PFSK-1 (cell line): ENCODE measurements around the gene LAMA3.

Experiments used
- FOXP2 ChIP-seq: optimal IDR thresholded peaks from 2 replicates; pipeline ENCODE3; 2011; ENCODE audit warnings: borderline replicate concordance, control low read depth, inconsistent platforms; ENCODE audit not compliant: insufficient read depth; ENCODE audit errors: extremely low read length, extremely low read depth
- POLR2AphosphoS5 ChIP-seq: IDR thresholded peaks from 2 replicates; pipeline ENCODE4 v1.6.1; 2012; ENCODE audit warnings: low read depth, mild to moderate bottlenecking, control low read depth, low read length, moderate library complexity
- REST ChIP-seq, 2 experiments: IDR thresholded peaks; 2 replicates each; pipeline versions ENCODE4 v1.6.1 to v1.8.0; 2011 to 2012; ENCODE audit warnings: low read depth in 2 of 2, low read length in 2 of 2, control low read depth in 1 of 2, inconsistent platforms in 1 of 2, mild to moderate bottlenecking in 1 of 2, moderate library complexity in 1 of 2; ENCODE audit not compliant: insufficient read depth in 1 of 2
- SIN3A ChIP-seq: IDR thresholded peaks from 2 replicates; pipeline ENCODE4 v1.6.1; 2012; ENCODE audit warnings: mild to moderate bottlenecking, low read length, moderate library complexity, borderline replicate concordance; ENCODE audit not compliant: insufficient read depth
- TAF1 ChIP-seq: IDR thresholded peaks from 2 replicates; pipeline ENCODE4 v1.6.1; 2012; ENCODE audit warnings: low read length, control low read depth, borderline replicate concordance; ENCODE audit not compliant: insufficient read depth

LAMA3 gene

GRCh38 chr18:23953984-23954383, 264.7 kb downstream of the LAMA3 start:
- TF ChIP-seq POLR2AphosphoS5, result no peak

- TF ChIP-seq SIN3A (no peak), REST (IDR thresholded peaks at IDR 0.05; ENCODE audit: insufficient read depth in 1 of 2, low read depth in 2 of 2, low read length in 2 of 2) (no peak), FOXP2 (no peak), TAF1 (no peak), POLR2AphosphoS5 (no peak)
Measured at GRCh38 chr18:23956483-23956882, 267.2 kb downstream of the LAMA3 start.

GRCh38 chr18:23958036-23958435, 268.8 kb downstream of the LAMA3 start:
- TF ChIP-seq TAF1, result no peak
- TF ChIP-seq FOXP2, result no peak

GRCh38 chr18:23963443-23964165, 274.4 kb downstream of the LAMA3 start:
- TF ChIP-seq REST (IDR thresholded peaks at IDR 0.05; ENCODE audit: insufficient read depth in 1 of 2, low read depth in 2 of 2, low read length in 2 of 2), result no peak
- TF ChIP-seq TAF1, result no peak

GRCh38 chr18:23964282-23965238, 275.3 kb downstream of the LAMA3 start:
- TF ChIP-seq REST (IDR thresholded peaks at IDR 0.05; ENCODE audit: insufficient read depth in 1 of 2, low read depth in 2 of 2, low read length in 2 of 2) (no peak), FOXP2 (no peak), POLR2AphosphoS5 (no peak), SIN3A (no peak), TAF1 (no peak)

- TF ChIP-seq TAF1 (no peak), REST (IDR thresholded peaks at IDR 0.05; ENCODE audit: insufficient read depth in 1 of 2, low read depth in 2 of 2, low read length in 2 of 2) (no peak), SIN3A (no peak), POLR2AphosphoS5 (no peak), FOXP2 (no peak)
Measured at GRCh38 chr18:23966909-23967308, 277.7 kb downstream of the LAMA3 start.
